Nephron progenitor cell (in vitro differentiated cells): Measurements from ENCODE around the gene GPR152.
"Not testable (repeated sequence)": the region's sequence is repeated elsewhere in the genome, so short reads cannot be mapped to it uniquely, and the experiment has no call there.

Source experiments
- DNase-seq: peaks from one replicate; pipeline ENCODE4 v3.0.0; 2021
- H3K27ac Mint-ChIP-seq: 2 replicates; pipeline ENCODE4 v1.8.0; 2021; ENCODE audit warnings: mild to moderate bottlenecking, moderate library complexity, mixed read lengths
- H3K27me3 Mint-ChIP-seq: 2 replicates; pipeline ENCODE4 v1.8.0; 2021; ENCODE audit warnings: mild to moderate bottlenecking, low read depth, mixed read lengths; ENCODE audit not compliant: poor library complexity
- H3K36me3 Mint-ChIP-seq: 2 replicates; pipeline ENCODE4 v1.8.0; 2021; ENCODE audit warnings: low read depth, mixed read lengths
- H3K4me1 Mint-ChIP-seq: 2 replicates; pipeline ENCODE4 v1.8.0; 2021; ENCODE audit warnings: mixed read lengths
- H3K4me3 Mint-ChIP-seq: 2 replicates; pipeline ENCODE4 v1.8.0; 2021; ENCODE audit warnings: mild to moderate bottlenecking, moderate library complexity, mixed read lengths
- H3K9me3 Mint-ChIP-seq: 2 replicates; pipeline ENCODE4 v1.8.0; 2021; ENCODE audit warnings: mild to moderate bottlenecking, moderate library complexity, mixed read lengths
- CTCF ChIP-seq: fragments of 200-600 bp; sonication (generic); IDR thresholded peaks from 2 replicates; pipeline ENCODE4 v1.5.0; 2021; ENCODE audit warnings: antibody characterized with exemption

Gene GPR152

GRCh38 chr11:67489885-67490726 is 37.6 kb upstream of the GPR152 start:
- Mint-ChIP-seq H3K4me3 (no peak overlapping the region), H3K36me3 (peaks cover 19% of the 10 kb centered on the region), H3K4me1 (peaks cover 35% of the 10 kb centered on the region), H3K9me3 (no peaks in the 10 kb centered on the region), H3K27me3 (peaks cover 4% of the 10 kb centered on the region), H3K27ac (peak overlapping the region; percentile 82)
- DNase-seq, result no peak
- TF ChIP-seq CTCF, result no peak

- H3K4me1 Mint-ChIP-seq, result peaks cover 43% of the 10 kb centered on the region
- no peak for TF ChIP-seq CTCF
- H3K9me3 Mint-ChIP-seq, result no peaks in the 10 kb centered on the region
- peaks cover 19% of the 10 kb centered on the region for H3K36me3 Mint-ChIP-seq
- H3K27ac Mint-ChIP-seq, result peak overlapping the region; percentile 82
- H3K4me3 Mint-ChIP-seq, result no peak overlapping the region
- no peak for DNase-seq
- peaks cover 4% of the 10 kb centered on the region for H3K27me3 Mint-ChIP-seq
These were observed 36.8 kb upstream of the GPR152 start for GRCh38 chr11:67489203-67489884.

- H3K36me3 Mint-ChIP-seq, result peaks cover 19% of the 10 kb centered on the region
- peaks cover 13% of the 10 kb centered on the region for H3K27me3 Mint-ChIP-seq
- DNase-seq, result no peak
- no peak overlapping the region for H3K27ac Mint-ChIP-seq
- no peak overlapping the region for H3K4me3 Mint-ChIP-seq
- peaks cover 64% of the 10 kb centered on the region for H3K4me1 Mint-ChIP-seq
- TF ChIP-seq CTCF, result no peak
- H3K9me3 Mint-ChIP-seq, result peaks cover 4% of the 10 kb centered on the region
These were observed 34.1 kb upstream of the GPR152 start for GRCh38 chr11:67486481-67487195.

- not testable (repeated sequence) for H3K27ac Mint-ChIP-seq, DNase-seq, H3K9me3 Mint-ChIP-seq
- peaks cover 57% of the 10 kb centered on the region for H3K4me1 Mint-ChIP-seq
- H3K27me3 Mint-ChIP-seq, result peaks cover 13% of the 10 kb centered on the region
- H3K36me3 Mint-ChIP-seq, result peaks cover 19% of the 10 kb centered on the region
- peak overlapping the region; percentile 40 for H3K4me3 Mint-ChIP-seq
These were observed 33.4 kb upstream of the GPR152 start for GRCh38 chr11:67485873-67486361.

GRCh38 chr11:67484847-67485311 is 32.4 kb upstream of the GPR152 start:
- peaks cover 15% of the 10 kb centered on the region for H3K27me3 Mint-ChIP-seq
- no peak for DNase-seq
- H3K27ac Mint-ChIP-seq, result no peak overlapping the region
- H3K9me3 Mint-ChIP-seq, result peaks cover 5% of the 10 kb centered on the region
- no peak for TF ChIP-seq CTCF
- H3K4me1 Mint-ChIP-seq, result peaks cover 54% of the 10 kb centered on the region
- peak overlapping the region; percentile 86 for H3K4me3 Mint-ChIP-seq
- H3K36me3 Mint-ChIP-seq, result peaks cover 19% of the 10 kb centered on the region
